GM12891 (cell line): ENCODE results near the gene AGBL3.
"Not testable (repeated sequence)": the region's sequence is repeated elsewhere in the genome, so short reads cannot be mapped to it uniquely, and the experiment has no call there.

Source experiments
- POLR2A ChIP-seq: IDR thresholded peaks from 2 replicates; pipeline ENCODE4 v1.6.1; 2011; ENCODE audit warnings: low read depth, low read length, control low read depth
- POLR2AphosphoS5 ChIP-seq: IDR thresholded peaks from 2 replicates; pipeline ENCODE4 v1.6.1; 2011; ENCODE audit warnings: low read depth, low read length, control low read depth

DNA sequence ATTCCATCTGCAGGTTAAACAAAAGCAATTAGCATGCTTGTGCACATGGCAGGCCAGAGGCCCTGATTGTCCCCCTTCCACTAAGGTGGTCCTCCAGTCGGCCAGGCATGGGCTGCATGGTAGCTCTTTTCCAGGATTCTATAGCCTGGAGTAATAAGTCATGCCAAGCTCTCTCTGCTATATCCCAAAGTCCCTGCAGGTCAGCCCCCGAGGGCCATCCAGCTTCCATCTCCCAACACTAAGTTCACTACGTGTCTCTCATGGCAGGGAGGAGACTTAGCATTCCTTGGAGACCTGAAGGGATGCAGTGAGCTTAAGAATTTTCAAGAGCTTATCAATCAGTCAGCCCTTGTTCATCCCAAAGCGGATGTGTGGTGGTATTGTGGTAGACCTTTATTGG lies 187.6 kb downstream of the AGBL3 start:
- TF ChIP-seq POLR2AphosphoS5, POLR2A: not testable (repeated sequence)
